ENCODE results near the gene ABCA9.

Gene ABCA9

GRCh38 chr17:69065113-69065512 lies 4.4 kb upstream of the ABCA9 start:
- no peak for DNase-seq (ENCODE audit: low read depth)

- no peak for DNase-seq (ENCODE audit: low read depth)
Observed at GRCh38 chr17:69064476-69064875, 3.7 kb upstream of the ABCA9 start.

DNA sequence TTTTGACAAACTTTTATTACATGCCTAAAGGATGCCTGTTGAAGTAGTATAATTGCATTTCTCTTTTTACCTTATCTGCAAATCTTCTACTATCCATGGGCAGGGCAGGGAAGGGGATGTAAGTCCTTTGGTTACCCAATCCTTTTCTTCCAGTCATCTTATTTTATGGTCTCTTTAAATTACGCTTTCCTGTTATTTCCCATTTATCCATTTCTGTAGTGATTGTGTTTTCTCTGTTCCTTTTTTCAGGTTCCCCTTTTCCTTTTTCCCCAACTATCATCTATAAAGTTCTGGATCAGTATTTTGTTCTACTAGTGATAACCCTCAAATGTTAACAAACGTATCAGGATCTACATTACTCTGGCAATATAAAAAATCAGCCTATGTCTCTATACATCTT lies 3.3 kb upstream of the ABCA9 start:
- DNase-seq (ENCODE audit: low read depth): no peak

GRCh38 chr17:69062860-69063581 lies 2.3 kb upstream of the ABCA9 start:
- no peak for DNase-seq (ENCODE audit: low read depth)

- no peak for DNase-seq (ENCODE audit: low read depth)
Observed at GRCh38 chr17:69061721-69062556, 1.2 kb upstream of the ABCA9 start.

- no peak for DNase-seq (ENCODE audit: low read depth)
Observed at GRCh38 chr17:69059458-69060175, 1.1 kb downstream of the ABCA9 start.

GRCh38 chr17:69058165-69058564 lies 2.6 kb downstream of the ABCA9 start:
- DNase-seq (ENCODE audit: low read depth): no peak

GRCh38 chr17:69057280-69057679 lies 3.4 kb downstream of the ABCA9 start:
- no peak for DNase-seq (ENCODE audit: low read depth)

- no peak for DNase-seq (ENCODE audit: low read depth)
Observed at GRCh38 chr17:69056179-69056823, 4.4 kb downstream of the ABCA9 start.

DNA sequence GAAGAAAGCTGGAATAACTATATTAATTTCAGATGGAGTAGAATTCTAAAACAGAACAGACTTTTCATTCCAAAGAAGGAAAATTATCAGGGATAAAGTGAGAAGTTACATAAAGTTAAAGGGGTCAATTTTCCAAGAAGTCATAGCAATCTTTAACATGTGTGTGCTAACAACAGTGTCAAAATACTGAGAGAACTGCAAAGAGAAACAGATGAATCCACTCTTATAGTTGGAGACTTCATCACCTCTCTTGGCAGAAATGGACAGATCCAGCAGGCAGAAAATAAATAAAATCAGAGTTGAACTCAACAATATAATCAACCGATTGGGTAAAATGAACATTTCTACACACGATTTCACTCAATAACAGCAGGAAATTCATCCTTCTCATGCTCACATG lies 5.4 kb downstream of the ABCA9 start:
- no peak for DNase-seq (ENCODE audit: low read depth)

- no peak for DNase-seq (ENCODE audit: low read depth)
Observed at GRCh38 chr17:69050999-69051775, 9.5 kb downstream of the ABCA9 start.

- DNase-seq (ENCODE audit: low read depth): no peak
Observed at GRCh38 chr17:69048634-69049033, 12.1 kb downstream of the ABCA9 start.

- DNase-seq (ENCODE audit: low read depth): no peak
Observed at GRCh38 chr17:69047368-69048263, 13.1 kb downstream of the ABCA9 start.

DNA sequence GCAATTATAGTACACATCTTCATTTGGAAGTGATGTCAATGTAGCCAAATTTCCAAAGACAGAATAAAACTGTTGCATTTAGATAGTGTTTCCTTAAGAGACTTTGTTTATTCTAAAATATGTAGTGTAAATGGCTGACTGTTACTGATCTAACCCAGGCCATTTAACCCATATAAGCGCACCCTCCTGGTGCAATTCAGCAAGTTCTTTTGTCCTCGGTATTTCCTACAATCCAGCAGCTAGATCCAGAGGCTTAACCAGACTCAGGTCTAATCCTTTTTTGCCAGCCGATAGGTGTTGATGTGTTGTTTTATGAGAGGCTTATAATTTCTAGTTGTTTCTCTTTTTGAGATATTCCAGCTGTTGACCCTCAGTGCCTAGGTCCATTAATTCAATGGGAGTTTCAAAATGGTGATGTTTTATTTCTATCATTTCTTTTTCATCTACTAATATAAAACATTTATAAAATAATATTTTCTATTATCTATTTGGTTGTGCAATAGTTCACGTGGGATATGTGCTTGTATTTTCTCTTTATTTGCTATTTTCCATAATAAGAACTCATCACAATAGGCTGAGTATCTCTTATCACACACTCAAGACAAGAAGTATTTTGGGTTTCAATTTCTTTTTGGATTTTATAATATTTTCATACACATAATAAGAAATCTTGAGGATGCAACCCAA lies 14.5 kb downstream of the ABCA9 start:
- DNase-seq (ENCODE audit: low read depth): no peak

- no peak for DNase-seq (ENCODE audit: low read depth)
Observed at GRCh38 chr17:69045646-69046045, 15.1 kb downstream of the ABCA9 start.

DNA sequence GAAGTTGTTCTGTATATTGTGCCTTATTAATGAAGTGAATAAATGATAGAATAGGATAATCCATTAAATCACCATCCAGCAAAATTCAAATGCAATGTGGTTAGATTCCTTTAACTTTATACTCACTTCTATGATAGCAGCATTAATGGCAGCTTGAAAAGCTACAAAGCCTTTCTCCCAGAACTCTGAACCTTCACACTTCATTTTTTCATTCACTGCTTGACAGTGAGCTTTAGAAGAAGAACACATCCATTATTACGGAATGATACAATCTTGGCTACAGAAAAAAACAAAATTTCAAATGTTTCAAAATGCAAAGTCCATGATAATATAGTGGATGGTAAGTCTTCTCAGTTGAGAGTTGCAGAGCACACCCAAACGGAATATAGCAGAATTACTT lies 16.4 kb downstream of the ABCA9 start:
- DNase-seq (ENCODE audit: low read depth): no peak

GRCh38 chr17:69043098-69043734 lies 17.5 kb downstream of the ABCA9 start:
- DNase-seq (ENCODE audit: low read depth): no peak

DNA sequence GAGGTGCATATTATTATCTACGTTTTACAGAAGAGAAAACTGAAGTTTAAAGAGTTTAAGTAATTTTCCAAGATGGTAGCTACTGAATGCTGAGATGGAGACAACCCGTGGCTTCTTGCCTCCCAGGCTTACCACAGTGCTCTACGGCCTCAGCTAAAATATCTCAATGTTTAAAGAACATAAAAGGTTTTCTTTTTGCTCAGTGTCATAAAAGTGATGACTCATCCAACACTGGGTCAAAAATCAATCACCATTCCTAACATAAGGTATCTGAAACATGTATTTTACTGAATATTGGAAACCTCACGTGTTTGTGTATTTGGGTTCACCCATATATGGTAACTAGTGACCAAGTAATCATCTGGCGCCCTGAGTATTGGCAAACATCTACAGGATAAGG lies 18.4 kb downstream of the ABCA9 start:
- no peak for DNase-seq (ENCODE audit: low read depth)

DNA sequence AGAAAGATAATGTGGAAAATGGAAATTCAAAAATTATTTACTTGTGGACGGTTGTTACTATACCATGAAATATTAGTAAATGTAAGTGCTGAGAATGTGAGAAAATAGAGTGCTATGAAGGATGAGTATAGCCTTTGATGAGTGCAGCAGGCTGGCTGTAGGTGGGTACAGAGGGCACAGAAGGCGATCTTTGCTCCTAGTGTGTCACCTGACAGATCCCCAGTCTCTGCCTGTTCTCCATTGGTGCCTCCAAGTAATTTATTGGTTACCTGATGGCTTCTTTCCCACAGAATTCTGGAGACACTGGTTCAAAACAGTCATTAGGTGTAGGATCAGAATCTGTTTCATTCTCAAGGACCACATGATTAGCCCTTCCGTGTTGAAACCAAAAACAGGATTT lies 28.9 kb downstream of the ABCA9 start:
- no peak for DNase-seq (ENCODE audit: low read depth)

All from activated T-cell treated with anti-CD3 and anti-CD28 coated beads for 48 hours (primary cell).